Hematopoietic multipotent progenitor cell (in vitro differentiated cells): ENCODE measurements around the gene PDE4DIP. TPM values are rescaled to one million over a fixed set of nuclear protein-coding genes. Genes with fewer than 3 reads are reported as not detected.
"Not testable (repeated sequence)": the region's sequence is repeated elsewhere in the genome, so short reads cannot be mapped to it uniquely, and the experiment has no call there.

Source experiments
- DNase-seq, 3 donors: peaks; one replicate each; pipeline ENCODE4 v3.0.0-alpha.2; 2011 to 2015; ENCODE audit warnings: low read depth in 2 of 3, low spot score in 2 of 3
- total RNA-seq: library from RNA; depleted of rRNA; stranded (reverse); fragments of >200 nt; gene quantifications from one replicate; pipeline ENCODE4 v1.2.3, GENCODE V29; 2012

The PDE4DIP gene
- total RNA-seq, 1 donor, result 17.0 TPM

- DNase-seq, result not testable (repeated sequence)
Measured at GRCh38 chr1:148916222-148916621, 72.0 kb downstream of the PDE4DIP start.

- not testable (repeated sequence) for DNase-seq
Measured at GRCh38 chr1:148916695-148917348, 72.6 kb downstream of the PDE4DIP start.

- DNase-seq, result not testable (repeated sequence)
Measured at GRCh38 chr1:148918836-148919447, 74.7 kb downstream of the PDE4DIP start.

GRCh38 chr1:148921047-148921446, 76.8 kb downstream of the PDE4DIP start:
- DNase-seq, result not testable (repeated sequence)

- DNase-seq, result not testable (repeated sequence)
Measured at GRCh38 chr1:148923798-148924197, 79.6 kb downstream of the PDE4DIP start.

- not testable (repeated sequence) for DNase-seq
Measured at GRCh38 chr1:148927645-148928044, 83.4 kb downstream of the PDE4DIP start.

DNA sequence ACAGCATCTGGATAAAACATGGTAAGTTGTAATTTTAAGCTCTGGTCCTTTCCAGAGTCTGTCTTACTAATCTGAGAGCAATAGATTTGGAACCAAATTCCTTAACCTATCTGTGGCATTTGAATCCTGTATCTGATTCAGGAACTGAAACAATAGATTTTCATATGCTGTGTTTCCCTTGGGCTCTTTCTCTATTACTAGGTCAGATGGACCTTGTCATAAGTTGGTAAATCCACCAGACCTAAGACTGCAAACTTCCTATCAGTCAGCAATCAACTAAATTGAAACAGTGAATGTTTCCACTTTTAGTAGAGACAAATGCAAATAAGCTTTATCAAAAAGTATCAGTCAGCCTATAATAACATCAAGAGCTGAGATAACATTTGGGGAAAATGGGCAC, 85.0 kb downstream of the PDE4DIP start:
- not testable (repeated sequence) for DNase-seq

DNA sequence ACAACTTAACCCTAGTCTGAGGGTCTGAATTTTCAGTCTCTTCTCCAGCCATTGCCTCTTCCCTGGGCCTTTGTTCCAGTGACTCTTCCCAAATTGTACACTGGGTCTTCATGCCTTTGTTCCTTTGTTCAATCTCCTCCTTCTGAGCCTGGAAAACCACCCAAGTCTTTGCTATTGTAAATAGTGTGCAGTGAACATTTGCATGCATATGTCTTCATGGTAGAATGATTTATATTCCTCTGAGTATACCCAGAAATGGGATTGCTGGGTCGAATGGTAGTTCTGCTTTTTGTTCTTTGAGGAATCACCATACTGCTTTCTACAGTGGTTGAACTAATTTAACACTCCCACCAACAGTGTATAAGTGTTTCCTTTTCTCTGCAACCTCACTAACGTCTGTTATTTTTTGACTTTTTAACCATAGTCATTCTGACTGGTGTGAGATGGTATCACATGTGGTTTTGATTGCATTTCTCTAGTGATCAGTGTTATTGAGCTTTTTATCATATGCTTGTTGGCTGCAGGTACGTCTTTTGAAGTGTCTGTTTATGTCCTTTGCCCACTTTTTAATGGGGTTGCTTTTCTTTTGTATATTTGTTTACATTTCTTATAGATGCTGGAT, 91.3 kb downstream of the PDE4DIP start:
- DNase-seq, result not testable (repeated sequence)

GRCh38 chr1:148942906-148943305, 98.7 kb downstream of the PDE4DIP start:
- DNase-seq, result not testable (repeated sequence)

DNA sequence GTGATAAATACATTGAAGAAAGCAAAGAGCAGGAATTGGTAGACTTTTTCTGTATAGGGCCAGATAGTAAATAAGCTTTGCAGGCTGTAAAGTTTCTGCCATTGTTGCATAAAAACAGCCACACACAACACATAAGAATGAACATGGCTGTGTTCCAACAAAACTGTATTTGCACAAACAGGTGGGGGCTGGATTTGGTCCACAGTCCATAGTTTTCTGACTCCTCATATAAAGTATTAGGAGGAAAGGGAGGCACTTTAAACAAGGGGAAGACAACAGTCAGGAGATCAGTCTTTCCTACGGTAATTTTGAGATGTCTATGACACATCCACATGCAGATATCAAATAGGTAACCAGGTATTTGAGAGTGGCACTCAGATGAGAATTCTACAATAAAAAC, 100.9 kb downstream of the PDE4DIP start:
- DNase-seq, result not testable (repeated sequence)

GRCh38 chr1:148948768-148949167, 104.5 kb downstream of the PDE4DIP start:
- not testable (repeated sequence) for DNase-seq

DNA sequence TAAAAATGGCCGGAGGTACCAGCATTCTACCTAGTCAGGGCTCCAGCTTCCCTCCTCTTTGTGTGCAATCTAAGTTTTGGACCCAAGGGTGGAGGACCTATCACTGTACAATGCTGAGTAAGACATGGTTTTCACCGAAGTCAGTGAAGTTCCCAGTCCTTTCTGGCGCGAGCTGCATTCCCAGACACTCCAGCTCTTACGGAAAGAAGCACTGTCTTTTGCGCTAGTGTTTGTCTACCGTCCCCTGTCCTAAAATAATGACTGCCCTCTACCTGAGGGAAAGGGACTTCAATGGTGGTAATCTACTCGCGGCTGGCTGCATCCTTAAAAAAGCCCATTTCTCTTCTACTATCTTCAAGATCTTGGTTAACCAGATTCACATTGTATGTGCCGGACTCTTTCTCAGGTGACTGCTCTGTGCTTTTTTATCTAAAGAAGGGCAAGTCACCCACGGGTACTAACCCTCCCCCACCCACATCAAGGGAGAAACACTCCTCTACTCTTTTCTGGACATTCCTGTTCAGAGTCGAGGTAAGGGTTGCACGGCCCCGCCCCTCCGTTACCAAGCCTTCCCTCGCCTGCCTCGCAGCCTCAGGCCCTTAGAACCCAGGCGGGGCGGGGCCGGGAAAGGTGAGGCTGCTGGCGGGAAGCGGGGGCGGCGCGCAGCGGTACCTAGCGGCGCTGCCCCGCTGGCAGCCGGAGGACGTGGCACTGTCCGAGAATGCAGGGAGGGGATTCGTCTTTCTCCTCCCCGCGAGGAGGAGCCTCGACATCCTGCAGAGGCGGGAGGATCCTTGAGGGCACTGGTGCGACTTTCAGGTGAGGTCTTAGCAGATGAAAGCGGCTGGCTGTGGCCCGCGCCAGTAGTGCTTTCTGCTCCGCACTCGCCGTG, 107.4 kb downstream of the PDE4DIP start:
- DNase-seq, result peak; percentile 29 to 73 (median 70)

- DNase-seq, result not testable (repeated sequence)
Measured at GRCh38 chr1:148952253-148952937, 108.2 kb downstream of the PDE4DIP start.

GRCh38 chr1:148952938-148953616, 108.8 kb downstream of the PDE4DIP start:
- DNase-seq, result peak in 2 of 3 donors; percentile 0 to 1

DNA sequence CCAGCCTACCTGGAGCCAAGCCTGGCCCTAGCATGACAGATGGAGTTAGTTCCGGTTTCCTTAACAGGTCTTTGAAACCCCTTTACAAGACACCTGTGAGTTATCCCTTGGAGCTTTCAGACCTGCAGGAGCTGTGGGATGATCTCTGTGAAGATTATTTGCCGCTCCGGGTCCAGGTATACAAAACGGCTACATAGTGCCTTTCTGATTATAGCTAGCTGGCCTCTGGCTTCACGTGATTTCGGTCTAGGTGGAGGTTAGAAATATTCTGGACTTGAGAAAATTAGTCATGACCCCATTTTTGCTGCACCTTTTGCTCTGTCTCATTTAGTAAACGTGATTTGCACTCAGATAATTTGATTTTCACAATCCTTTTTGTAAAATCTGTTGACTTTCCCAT, 109.5 kb downstream of the PDE4DIP start:
- not testable (repeated sequence) for DNase-seq

DNA sequence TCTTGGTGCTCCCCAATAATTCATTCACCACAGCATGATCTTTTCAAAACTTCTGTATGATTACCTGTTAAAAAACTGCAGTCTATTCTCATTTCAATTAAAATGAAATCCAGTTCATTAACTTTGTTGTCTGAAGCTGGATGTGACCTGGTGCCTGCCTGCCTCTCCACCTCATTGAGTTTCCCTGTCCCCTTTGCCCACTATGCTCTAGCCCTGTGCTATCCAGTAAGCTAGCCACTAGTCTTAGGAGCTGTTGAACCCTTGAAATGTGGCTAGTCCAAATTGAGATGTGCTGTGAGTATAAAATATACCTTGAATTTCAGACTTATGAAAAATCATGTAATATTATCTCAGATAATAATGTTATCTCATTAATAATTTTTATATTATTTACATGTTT, 114.1 kb downstream of the PDE4DIP start:
- DNase-seq, result not testable (repeated sequence)

- not testable (repeated sequence) for DNase-seq
Measured at GRCh38 chr1:148960212-148961000, 116.2 kb downstream of the PDE4DIP start.

DNA sequence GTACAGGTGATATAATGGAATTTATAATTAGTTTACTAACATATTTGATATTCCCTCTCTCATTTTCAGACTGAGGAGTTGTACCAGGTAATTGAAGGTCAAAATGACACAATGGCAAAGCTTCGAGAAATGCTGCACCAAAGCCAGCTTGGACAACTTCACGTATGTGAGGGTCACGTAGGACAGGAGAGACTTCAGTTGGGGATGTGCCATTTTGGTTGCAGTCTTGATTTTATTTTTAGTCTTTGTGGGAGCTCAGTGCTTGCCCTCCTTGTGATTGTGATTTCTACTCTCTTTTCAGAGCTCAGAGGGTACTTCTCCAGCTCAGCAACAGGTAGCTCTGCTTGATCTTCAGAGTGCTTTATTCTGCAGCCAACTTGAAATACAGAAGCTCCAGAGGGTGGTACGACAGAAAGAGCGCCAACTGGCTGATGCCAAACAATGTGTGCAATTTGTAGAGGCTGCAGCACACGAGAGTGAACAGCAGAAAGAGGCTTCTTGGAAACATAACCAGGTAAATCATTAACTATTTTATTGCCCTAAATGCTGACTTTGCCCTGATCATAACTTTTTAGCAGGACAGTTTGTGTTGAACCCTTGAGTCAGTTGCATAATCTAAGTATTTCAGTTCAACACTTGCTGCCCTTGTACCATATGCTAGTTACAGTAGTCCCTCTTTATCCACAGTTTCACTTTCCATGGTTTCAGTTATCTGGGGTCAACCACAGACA, 118.1 kb downstream of the PDE4DIP start:
- DNase-seq, result not testable (repeated sequence)
